GM19239 (cell line): ENCODE data around the gene CELF4.

Source experiments
- DNase-seq: peaks from one replicate; pipeline ENCODE4 v3.0.0; 2011; ENCODE audit warnings: low spot score; ENCODE audit not compliant: insufficient read length
- FAIRE-seq: peaks from 2 replicates; lab custom pipeline; 2011; peaks lifted over from hg19 to GRCh38; lab: Jason Lieb, UNC

Gene CELF4

GRCh38 chr18:37400802-37401201 lies 164.8 kb downstream of the CELF4 start:
- FAIRE-seq (no peak), DNase-seq (no peak)

GRCh38 chr18:37398248-37398920 lies 167.2 kb downstream of the CELF4 start:
- DNase-seq = no peak
- FAIRE-seq = no peak

DNA sequence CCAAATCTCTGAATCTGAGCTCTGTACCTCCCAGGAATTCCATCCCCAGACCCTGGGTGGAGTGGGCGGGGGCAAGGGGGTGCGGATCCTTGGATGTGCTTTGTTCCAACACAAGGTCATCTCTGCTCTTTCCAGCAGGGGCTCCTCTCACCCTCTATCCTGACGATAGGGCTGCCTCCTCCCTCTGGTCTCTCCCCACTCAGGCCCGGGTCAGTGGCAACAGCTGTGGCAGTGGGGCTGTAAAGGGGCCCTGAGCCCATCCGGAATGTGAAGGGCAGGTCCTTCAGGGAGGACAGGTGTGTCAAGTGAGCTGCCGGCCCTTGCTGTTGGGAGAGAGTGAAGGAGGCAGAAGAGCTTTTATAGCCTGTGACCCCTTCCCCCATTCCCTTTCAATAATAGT lies 167.8 kb downstream of the CELF4 start:
- no peak for DNase-seq
- FAIRE-seq = no peak

DNA sequence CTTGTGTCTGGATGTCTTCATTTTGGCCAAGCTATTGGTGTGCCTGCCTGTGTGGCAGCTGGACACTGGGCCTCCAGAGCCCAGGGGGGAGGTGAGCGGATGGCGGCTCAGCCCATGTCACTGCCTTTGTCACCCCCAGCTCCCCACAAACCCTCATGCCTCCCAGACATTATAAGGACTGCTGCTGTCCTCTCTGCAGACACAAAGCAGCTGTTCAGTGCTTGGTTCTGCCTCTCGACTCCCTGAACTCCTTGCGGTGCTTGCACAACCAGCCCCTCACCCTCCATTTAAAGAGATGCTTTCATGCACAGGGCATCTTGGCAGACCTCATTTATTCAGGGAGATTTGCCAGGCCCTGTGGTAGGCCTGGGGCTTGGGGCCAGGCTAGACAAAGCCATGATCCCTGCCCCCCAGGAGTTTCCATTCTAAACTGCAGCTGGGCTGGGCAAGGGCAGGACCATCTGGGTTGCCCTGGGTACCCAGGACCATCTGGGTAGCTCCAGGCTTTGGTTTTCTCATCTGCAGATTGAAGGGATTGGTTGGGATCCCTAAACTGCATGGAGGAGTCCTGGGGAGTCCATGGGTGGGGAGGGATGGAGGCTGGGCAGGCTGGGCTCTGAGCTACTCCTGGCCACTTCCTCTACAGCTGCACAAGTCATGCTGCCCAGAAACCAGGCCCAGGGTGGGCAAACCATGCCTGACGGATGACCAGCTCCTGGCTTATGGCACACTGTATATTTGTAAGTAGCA lies 168.5 kb downstream of the CELF4 start:
- no peak for FAIRE-seq
- DNase-seq = no peak

GRCh38 chr18:37395631-37396030 lies 170.0 kb downstream of the CELF4 start:
- DNase-seq (no peak), FAIRE-seq (no peak)

- FAIRE-seq (no peak), DNase-seq (no peak)
Observed at GRCh38 chr18:37395138-37395537, 170.5 kb downstream of the CELF4 start.

DNA sequence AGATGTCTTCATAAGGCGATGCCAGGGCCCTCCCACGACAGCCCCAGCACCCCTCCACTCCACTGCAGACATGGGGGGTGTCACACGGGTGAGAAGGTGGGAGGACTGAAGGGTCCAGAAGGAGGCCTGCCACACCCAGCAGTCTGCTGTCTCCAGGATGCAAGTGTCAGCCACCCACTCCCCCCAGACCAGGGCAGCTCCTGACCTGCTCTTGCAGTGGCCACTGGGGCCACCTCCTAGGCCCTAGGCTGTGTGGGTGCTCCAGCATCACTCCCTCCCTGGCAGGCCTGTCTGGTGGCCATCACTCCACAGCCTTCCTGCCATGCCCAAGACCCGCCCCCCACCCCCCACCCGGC lies 171.0 kb downstream of the CELF4 start:
- FAIRE-seq = no peak
- no peak for DNase-seq

- no peak for FAIRE-seq
Observed at GRCh38 chr18:37393945-37394609, 171.5 kb downstream of the CELF4 start.

GRCh38 chr18:37393221-37393827 lies 172.3 kb downstream of the CELF4 start:
- DNase-seq (no peak), FAIRE-seq (no peak)

More at GRCh38 chr18:37393945-37394609, 171.5 kb downstream of the CELF4 start:
- DNase-seq = no peak

DNA sequence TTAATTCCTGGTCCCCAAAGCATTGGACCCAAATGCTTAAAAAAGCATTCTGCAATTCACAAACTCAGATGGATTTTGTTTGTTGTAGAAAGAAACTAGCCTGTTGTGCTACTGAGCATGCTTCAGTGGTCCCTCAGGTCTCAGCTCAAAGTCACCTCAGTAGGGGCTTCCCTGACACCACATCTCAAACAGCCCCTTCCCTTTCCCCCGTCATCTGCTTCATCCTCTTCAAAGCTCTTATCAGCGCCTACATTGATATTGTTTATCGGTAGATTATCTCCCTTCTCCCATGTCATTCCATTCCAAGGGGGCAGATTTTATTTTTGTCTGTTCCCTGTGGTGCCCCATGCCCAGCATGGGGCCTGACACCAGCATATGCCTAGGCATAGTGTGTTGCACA lies 172.9 kb downstream of the CELF4 start:
- FAIRE-seq = no peak
- no peak for DNase-seq

DNA sequence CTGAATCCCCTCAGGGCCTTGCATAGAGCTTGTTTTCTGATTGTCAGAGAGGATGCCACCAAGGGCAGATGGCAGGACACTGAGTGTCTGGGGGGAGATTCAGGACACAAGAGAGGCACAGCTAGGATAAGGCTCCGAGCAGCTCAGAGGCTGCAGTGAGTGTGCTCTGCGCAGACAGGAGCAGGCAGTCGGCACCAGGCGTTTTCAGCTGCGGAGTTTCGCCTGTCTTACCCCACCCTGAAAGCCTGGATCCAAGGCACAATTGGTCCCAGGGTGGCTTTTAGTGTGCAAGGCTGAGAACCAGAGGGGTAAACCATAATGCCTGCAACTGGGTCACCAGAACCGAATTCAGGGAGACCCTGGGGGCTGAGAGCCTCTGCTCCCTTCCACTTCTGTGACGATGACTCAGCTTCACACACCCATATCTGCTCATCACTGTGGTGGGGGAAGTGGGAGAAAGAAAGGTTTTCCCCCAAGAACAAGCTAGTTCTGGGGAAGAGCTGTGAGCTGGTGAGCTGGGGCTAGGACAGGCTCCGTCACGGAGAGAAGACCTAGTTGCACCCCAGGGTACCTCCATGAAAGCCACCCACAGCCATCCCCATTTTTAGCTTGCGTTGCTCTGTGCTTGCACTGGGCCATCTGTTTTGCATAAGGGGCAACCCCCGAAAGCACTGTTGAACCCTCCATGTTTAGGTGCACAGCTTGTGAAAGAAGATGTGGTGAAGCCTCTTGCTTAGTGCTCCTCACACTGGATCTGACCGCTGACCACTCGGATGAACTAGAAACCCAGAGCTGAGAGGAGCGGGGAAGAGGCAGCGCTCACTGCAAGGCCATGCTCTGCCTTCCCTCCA lies 173.7 kb downstream of the CELF4 start:
- FAIRE-seq (no peak), DNase-seq (no peak)

- FAIRE-seq = no peak
- DNase-seq = no peak
Observed at GRCh38 chr18:37391156-37391555, 174.4 kb downstream of the CELF4 start.

- FAIRE-seq (no peak), DNase-seq (no peak)
Observed at GRCh38 chr18:37390687-37391086, 174.9 kb downstream of the CELF4 start.

DNA sequence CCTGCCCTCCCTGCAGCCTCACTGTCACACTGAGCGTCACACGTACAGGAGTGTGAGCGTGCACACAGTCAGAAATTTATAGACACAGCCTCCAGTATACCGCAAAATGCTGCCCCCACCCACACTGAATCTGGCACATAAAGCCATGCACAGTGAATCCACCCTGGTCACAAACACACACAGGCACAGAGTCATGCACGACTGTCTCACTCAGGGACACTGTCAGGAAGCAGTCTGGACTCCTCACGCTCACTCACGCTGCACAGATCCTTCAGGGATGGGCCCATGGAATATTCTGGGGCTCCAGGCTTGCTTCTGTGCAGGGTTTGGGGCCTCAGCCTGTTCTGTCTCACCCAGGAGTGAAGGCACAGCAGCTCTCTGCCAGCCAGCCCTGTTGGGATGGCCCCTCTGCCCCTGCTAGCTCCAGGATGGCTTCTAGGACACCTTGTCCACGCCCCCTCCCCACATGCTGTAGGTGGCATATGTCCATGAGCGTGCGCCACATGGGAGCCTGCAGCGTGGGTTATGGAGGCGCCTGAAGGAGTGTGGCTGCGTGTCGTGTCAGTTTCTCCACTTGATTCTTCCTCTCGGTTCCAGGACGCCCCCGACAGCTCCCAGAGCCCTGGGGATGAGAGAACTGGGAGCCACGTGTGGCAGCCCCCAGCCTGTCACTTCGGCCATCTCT lies 175.8 kb downstream of the CELF4 start:
- DNase-seq (no peak), FAIRE-seq (no peak)

DNA sequence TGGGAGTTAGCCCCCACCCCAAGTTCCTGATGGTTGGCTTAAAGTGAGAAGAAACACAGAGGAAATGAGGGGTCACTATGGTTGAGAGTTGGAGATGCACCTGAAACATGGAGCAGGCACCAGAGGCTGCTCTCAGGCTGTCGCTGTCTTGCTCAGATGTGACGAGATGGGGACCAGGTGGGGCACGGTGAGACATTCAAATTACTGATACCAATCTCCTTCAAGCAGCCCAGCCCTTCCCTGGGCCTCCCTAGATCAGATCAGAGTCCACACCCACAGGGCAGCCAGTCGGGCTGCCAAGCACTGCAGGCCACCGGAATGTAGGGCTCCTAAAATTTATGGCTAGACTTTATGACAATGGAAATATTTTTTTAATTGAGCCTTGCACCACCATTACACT lies 176.6 kb downstream of the CELF4 start:
- FAIRE-seq (no peak), DNase-seq (no peak)

DNA sequence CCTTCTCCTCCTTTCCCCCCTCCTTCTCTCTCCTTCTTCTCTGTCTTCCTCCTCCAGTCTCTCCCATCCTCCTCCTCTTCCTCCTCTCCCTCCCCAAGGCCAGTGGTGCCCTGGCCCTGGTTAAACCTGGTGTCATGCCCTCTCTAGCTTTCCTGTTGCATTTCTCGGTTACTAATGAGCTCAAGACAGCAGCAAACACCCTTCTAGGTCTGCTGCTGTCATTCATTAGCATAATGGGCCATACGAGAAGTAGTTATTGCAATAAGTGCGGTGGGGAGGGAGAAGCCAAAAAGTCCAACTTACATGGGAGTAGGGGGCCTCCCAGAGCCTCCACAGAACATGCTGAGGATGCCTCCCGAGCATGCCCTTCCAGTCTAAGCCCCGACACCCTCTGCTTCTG lies 177.2 kb downstream of the CELF4 start:
- FAIRE-seq = no peak
- DNase-seq = no peak

DNA sequence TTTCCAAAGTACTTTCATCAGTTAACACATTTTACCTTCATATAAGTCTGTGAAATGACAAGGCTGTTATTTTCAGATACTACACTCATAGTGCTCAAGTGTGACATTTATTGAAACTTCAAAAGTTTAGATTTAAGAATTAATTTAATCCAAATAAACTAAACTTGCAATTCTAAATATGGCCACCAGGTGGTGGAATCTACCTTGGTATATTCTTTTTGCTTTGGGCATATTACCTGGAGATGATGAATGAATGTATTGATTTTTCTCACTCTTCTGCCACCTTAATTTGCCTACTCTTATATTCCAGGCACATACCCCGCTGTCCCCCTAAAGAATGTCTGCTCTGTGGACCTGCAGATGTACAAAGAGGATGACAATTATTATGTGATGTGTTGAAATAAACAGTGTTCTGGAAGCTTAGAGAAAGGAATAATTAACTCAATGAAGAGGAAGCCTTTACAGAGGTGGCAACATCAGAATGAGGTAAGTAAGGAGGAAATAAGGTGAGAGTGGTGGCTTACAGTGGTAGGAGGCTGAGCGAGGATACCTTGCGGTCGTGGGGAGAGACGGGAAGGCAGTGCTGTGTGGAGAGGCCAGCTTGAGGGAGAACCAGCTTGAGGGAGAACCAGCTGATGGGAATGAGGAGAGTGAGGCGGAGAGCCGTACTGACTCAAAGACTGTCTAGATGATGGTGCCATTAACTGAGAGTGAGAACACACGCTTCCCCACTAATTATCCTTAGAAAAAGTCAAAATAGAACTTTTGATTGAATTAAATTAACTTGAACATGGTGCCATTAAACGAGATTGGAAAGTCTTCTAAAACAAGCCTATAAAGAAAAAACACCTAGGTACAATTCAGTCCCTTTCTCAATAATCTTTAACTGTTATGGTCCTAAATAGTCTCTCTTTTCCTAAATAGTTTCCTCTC lies 179.5 kb downstream of the CELF4 start:
- no peak for FAIRE-seq
- peak; percentile 38 for DNase-seq

- no peak for DNase-seq
- no peak for FAIRE-seq
Observed at GRCh38 chr18:37383846-37384595, 181.6 kb downstream of the CELF4 start.
